Body of pancreas (tissue), 4 donors: ENCODE data around the gene PES1. TPM values are rescaled to one million over a fixed set of nuclear protein-coding genes. Genes with fewer than 3 reads are reported as not detected.
"Not testable (repeated sequence)": the region's sequence is repeated elsewhere in the genome, so short reads cannot be mapped to it uniquely, and the experiment has no call there.

Source experiments
- ATAC-seq: fragments of 150-250 bp; one replicate; pipeline ENCODE4 v1.9.1; 2016
- DNase-seq, 4 donors: peaks; one replicate each; pipeline ENCODE4 v3.0.0-alpha.2; 2019
- H3K27ac ChIP-seq, 4 donors: fragments of 200-600 bp; sonication (generic); 1 replicate in 3 of 4; 2 replicates in 1 of 4; pipeline versions ENCODE4 v1.5.1 to v1.6.1; 2016 to 2019; ENCODE audit warnings: mild to moderate bottlenecking in 1 of 4, mixed read lengths in 1 of 4, moderate library complexity in 1 of 4
- H3K27me3 ChIP-seq, 2 donors: fragments of 200-600 bp; sonication (generic); one replicate each; pipeline ENCODE4 v1.6.0; 2016; ENCODE audit warnings: mild to moderate bottlenecking in 1 of 2
- H3K36me3 ChIP-seq, 2 donors: fragments of 200-600 bp; sonication (generic); replicated peaks in 1 of 2; 2 replicates each; pipeline ENCODE4 v1.5.1; 2016; ENCODE audit warnings: low read depth in 2 of 2; ENCODE audit not compliant: insufficient read depth in 1 of 2
- H3K4me1 ChIP-seq: fragments of 200-600 bp; sonication (generic); one replicate; pipeline ENCODE4 v1.6.0; 2016
- H3K4me3 ChIP-seq, 2 donors: fragments of 200-600 bp; sonication (generic); 1 replicate in 1 of 2; 2 replicates in 1 of 2; pipeline ENCODE4 v1.5.1; 2016 to 2019
- H3K9me3 ChIP-seq, 3 donors: fragments of 200-600 bp; sonication (generic); 1 replicate in 2 of 3; 2 replicates in 1 of 3; pipeline ENCODE4 v1.5.1; 2016
- CTCF ChIP-seq, 7 experiments: fragments of 450-650 bp in 4 of 7; fragments of 200-600 bp in 3 of 7; sonication (generic) in 3 of 7; IDR thresholded peaks; one replicate each; pipeline ENCODE4 v1.5.1; 2016 to 2019; ENCODE audit warnings: antibody characterized with exemption in 7 of 7
- POLR2A ChIP-seq, 3 donors: fragments of 450-650 bp; IDR thresholded peaks; one replicate each; pipeline ENCODE4 v1.6.1; 2016; ENCODE audit warnings: antibody characterized with exemption in 3 of 3, mild to moderate bottlenecking in 2 of 3
- WGBS, 2 donors: methylation state at CpG; one replicate each; pipeline ENCODE4 v1.1.5; 2017; 5-methylcytosine and 5-hydroxymethylcytosine counted together
- intact Hi-C: fragments of 100-400 bp; cut with DNase I; formaldehyde crosslinking; loops from one replicate; pipeline ENCODE4 v1.15.1; 2023
- total RNA-seq, 2 donors: library from RNA; depleted of rRNA; stranded (reverse); fragments of >200 nt; gene quantifications; one replicate each; pipeline ENCODE4 v1.1.0, GENCODE V29; 2016

Gene PES1
- total RNA-seq, 2 donors from 2014 or later: 45.5 to 50.1 TPM

DNA sequence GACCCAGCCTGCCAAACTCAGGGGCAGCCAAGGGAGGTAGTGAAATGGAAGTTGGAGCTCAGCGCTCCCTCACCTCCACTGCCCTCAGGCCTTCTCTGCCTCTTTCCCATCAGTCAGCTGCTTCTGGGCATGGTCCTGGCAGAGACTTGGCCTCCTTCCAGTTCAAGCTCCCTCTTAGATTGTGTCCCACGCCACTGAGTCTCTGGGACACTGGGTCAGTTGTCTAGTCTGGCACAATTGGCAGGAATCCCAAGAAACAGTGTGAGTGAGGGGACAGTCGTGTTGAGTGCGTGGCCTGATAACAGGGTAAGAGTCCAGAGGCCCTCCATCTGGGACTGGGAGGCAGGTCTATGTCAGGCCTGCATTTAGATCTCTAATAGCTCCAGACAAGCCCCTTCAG lies 36.8 kb upstream of the PES1 start:
- 50 to 74% methylated on average over 2 to 4 of the region's 4 CpGs for WGBS, 2 donors
- DNase-seq (no peak), ATAC-seq (no peak)
- Histone ChIP-seq H3K4me1 (no peaks in the 10 kb centered on the region), H3K27me3 (no peaks in the 10 kb centered on the region), H3K4me3 (no peak overlapping the region), H3K36me3 (no peaks in the 10 kb centered on the region), H3K9me3 (no peaks in the 10 kb centered on the region), H3K27ac (no peak overlapping the region)
- TF ChIP-seq CTCF (IDR thresholded peaks at IDR 0.05) (no peak), POLR2A (IDR thresholded peaks at IDR 0.05) (no peak)
- intact Hi-C loops: no loop called here

DNA sequence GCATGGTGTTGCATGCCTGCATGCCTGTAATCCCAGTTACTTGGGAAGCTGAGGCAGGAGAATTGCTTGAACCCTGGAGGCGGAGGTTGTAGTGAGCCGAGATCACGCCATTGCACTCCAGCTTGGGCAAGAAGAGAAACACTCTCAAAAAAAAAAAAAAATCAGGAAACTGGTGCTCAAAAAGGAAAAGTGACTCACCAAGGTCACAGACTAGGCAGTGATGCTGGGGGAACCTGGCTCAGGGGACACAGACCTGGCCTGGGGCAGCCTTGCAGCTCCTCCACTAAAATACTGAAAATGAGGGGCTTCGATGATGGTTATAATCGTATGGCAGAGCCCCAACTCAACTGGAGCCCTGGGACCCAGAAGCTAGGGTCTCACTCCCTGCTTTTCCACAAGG lies 35.8 kb upstream of the PES1 start:
- intact Hi-C loops: no loop called here
- Histone ChIP-seq H3K27ac (no peak overlapping the region), H3K4me3 (no peak overlapping the region), H3K27me3 (no peaks in the 10 kb centered on the region), H3K4me1 (no peaks in the 10 kb centered on the region), H3K9me3 (no peaks in the 10 kb centered on the region), H3K36me3 (no peaks in the 10 kb centered on the region)
- DNase-seq: no peak
- TF ChIP-seq CTCF (IDR thresholded peaks at IDR 0.05) (no peak), POLR2A (IDR thresholded peaks at IDR 0.05) (no peak)
- WGBS, 2 donors: 86 to 88% methylated on average over 3 to 5 of the region's 5 CpGs
- ATAC-seq: no peak

GRCh38 chr22:30626413-30626812 lies 34.7 kb upstream of the PES1 start:
- no peaks in the 10 kb centered on the region for H3K36me3 ChIP-seq
- H3K4me1 ChIP-seq: no peaks in the 10 kb centered on the region
- ATAC-seq (no peak), DNase-seq (no peak)
- no peak overlapping the region for H3K4me3 ChIP-seq
- 89 to 100% methylated on average over 2 to 5 of the region's 5 CpGs for WGBS, 2 donors
- no peaks in the 10 kb centered on the region for H3K27me3 ChIP-seq
- H3K27ac ChIP-seq: no peak overlapping the region
- no peak for TF ChIP-seq CTCF (IDR thresholded peaks at IDR 0.05)
- no peak for TF ChIP-seq POLR2A (IDR thresholded peaks at IDR 0.05)
- no peaks in the 10 kb centered on the region for H3K9me3 ChIP-seq
- intact Hi-C loops: no loop called here

DNA sequence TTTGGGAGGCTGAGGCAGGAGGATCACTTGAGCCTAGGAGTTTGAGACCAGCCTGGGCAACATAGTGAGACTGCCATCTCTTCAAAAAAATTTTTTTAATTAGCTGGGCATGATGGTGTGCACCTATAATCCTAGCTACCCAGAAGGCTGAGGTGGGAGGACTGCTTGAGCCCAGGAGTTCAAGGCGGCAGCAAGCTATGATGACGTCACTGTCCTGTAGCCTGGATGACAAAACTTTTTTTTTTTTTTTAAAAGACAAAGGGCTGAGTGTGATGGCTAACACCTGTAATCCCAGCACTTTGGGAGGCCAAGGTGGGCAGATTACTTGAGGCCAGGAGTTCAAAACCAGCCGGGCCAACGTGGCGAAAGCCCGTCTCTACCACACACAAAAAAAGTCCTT lies 28.2 kb upstream of the PES1 start:
- 94 to 98% methylated on average over 6 of the region's 6 CpGs for WGBS, 2 donors
- H3K36me3 ChIP-seq, H3K27me3 ChIP-seq, H3K4me1 ChIP-seq, H3K27ac ChIP-seq, intact Hi-C loops, H3K9me3 ChIP-seq, ATAC-seq, DNase-seq, H3K4me3 ChIP-seq: not testable (repeated sequence)

- H3K27ac ChIP-seq: no peak overlapping the region
- 83 to 84% methylated on average over 6 of the region's 6 CpGs for WGBS, 2 donors
- TF ChIP-seq CTCF (IDR thresholded peaks at IDR 0.05) (no peak), POLR2A (IDR thresholded peaks at IDR 0.05) (no peak)
These were observed 26.1 kb upstream of the PES1 start for GRCh38 chr22:30617819-30618218.

More at GRCh38 chr22:30617819-30618218, 26.1 kb upstream of the PES1 start:
- H3K4me3 ChIP-seq: no peak overlapping the region
- intact Hi-C loops: no loop called here
- no peaks in the 10 kb centered on the region for H3K27me3 ChIP-seq
- DNase-seq (no peak), ATAC-seq (no peak)
- no peaks in the 10 kb centered on the region for H3K36me3 ChIP-seq
- no peaks in the 10 kb centered on the region for H3K9me3 ChIP-seq
- no peaks in the 10 kb centered on the region for H3K4me1 ChIP-seq
